ENCODE measurements around the gene OR4M1.
A peak's percentile ranks its signal among the peaks of the same experiment; 100 is the strongest.
"Not testable (repeated sequence)": the region's sequence is repeated elsewhere in the genome, so short reads cannot be mapped to it uniquely, and the experiment has no call there.

The OR4M1 gene, protein sequence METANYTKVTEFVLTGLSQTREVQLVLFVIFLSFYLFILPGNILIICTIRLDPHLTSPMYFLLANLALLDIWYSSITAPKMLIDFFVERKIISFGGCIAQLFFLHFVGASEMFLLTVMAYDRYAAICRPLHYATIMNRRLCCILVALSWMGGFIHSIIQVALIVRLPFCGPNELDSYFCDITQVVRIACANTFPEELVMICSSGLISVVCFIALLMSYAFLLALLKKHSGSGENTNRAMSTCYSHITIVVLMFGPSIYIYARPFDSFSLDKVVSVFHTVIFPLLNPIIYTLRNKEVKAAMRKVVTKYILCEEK

DNA sequence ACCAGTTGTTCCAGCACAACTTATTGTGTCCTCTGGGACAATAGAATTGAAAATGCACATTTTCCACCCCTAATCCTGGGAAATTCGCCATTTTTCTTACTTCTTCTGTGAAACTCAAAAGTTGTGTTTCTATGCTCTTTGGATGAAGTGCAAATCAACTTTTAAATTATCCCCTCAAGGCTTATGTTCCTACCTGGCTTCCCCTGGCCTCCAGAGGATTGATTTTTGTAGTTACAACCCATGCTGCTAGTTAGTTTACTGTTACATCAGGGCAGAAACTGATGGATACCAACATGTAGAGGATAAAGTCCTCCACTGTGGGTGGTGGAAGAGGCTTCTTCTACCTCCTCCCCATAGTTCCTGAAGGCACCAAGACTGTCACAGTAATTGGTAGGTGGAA lies at the start of gene OR4M1:
Gene OR4M1, plus strand, starts transcription at position 301 of the 400 bp plus-strand sequence. CDS start 6,819 bp downstream, outside the sequence.
- peak within 1 kb of the TSS; percentile 31 for H3K27ac Mint-ChIP-seq
- H3K4me3 Mint-ChIP-seq: peak within 1 kb of the TSS in 1 of 2 donors; percentile 25
- ATAC-seq (replicated peaks); H3K36me3 Mint-ChIP-seq; H3K27me3 Mint-ChIP-seq; DNase-seq; H3K4me1 Mint-ChIP-seq: not testable (repeated sequence)
- H3K9me3 Mint-ChIP-seq: peaks cover 15 to 16% of the 10 kb centered on the region in 2 donors

DNA sequence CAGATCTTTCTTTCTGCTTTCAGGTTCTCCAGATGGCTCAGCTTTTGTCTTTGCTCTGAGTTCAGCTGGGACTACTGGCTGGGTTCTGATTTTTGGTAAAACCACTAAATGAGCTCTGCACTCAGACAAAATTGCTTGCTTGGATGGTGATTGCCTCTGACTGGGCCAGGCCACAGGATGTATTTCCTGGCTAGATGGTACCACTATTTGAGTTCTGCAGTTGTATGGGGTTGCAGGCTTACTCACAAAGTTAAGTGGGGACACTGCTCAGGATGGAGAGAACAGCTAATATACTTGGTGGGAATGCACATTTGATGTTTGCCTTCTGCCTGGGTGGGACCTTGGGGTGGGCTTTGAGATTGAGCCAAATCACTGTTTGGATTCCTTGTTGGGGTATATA lies 43.9 kb upstream of the OR4M1 start:
- no peak overlapping the region for H3K4me3 Mint-ChIP-seq
- peaks cover 7 to 16% of the 10 kb centered on the region in 2 donors for H3K9me3 Mint-ChIP-seq
- ATAC-seq (replicated peaks): no peak
- no peaks in the 10 kb centered on the region for H3K4me1 Mint-ChIP-seq
- no peak overlapping the region for H3K27ac Mint-ChIP-seq
- no peaks in the 10 kb centered on the region for H3K36me3 Mint-ChIP-seq
- no peaks in the 10 kb centered on the region for H3K27me3 Mint-ChIP-seq
- DNase-seq: no peak

DNA sequence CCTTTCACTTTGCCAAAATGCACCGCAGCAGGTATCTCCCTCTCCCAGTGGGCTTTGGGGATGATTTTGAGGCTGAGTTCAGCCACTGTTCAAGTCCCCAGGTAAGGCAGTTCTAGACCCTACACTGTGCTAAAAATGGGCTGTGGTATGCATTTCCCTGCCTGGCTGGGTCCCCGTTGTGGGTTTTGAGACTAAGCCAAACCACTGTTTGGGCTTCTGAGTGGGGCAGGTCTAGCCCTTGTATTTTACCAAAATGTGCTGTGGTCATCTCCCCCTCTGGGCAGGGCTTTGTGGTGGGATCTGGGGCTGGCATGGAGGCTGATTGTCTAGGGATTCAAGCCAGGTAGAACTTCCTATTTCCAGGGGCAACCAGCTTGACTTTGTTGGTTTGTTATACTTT lies 43.5 kb upstream of the OR4M1 start:
- ATAC-seq (replicated peaks): no peak
- H3K36me3 Mint-ChIP-seq: no peaks in the 10 kb centered on the region
- no peaks in the 10 kb centered on the region for H3K4me1 Mint-ChIP-seq
- no peak for DNase-seq
- no peak overlapping the region for H3K27ac Mint-ChIP-seq
- H3K27me3 Mint-ChIP-seq: no peaks in the 10 kb centered on the region
- H3K4me3 Mint-ChIP-seq: no peak overlapping the region
- peaks cover 7 to 16% of the 10 kb centered on the region in 2 donors for H3K9me3 Mint-ChIP-seq

DNA sequence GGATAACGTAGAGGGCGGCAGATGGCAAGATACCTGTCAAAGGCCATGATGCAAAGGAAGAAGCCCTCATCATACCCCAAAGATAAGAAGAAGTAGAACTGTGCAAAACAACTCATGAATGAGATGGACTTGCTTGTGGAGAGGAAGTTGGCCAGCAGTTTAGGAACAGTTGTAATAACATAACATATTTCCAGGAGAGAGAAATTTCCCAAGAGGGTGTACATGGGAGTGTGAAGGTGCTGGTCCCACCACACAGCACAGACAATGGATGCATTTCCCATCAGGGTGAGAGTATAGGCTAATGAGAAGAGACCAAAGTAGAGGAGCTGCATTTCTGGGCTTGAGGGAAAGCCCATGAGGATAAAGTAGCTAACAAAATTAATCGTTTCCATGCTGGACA lies 39.4 kb upstream of the OR4M1 start:
- H3K36me3 Mint-ChIP-seq, H3K9me3 Mint-ChIP-seq, H3K27ac Mint-ChIP-seq, H3K4me3 Mint-ChIP-seq, H3K4me1 Mint-ChIP-seq, H3K27me3 Mint-ChIP-seq, DNase-seq: not testable (repeated sequence)
- ATAC-seq (replicated peaks): peak in 1 of 2 donors; percentile 18

DNA sequence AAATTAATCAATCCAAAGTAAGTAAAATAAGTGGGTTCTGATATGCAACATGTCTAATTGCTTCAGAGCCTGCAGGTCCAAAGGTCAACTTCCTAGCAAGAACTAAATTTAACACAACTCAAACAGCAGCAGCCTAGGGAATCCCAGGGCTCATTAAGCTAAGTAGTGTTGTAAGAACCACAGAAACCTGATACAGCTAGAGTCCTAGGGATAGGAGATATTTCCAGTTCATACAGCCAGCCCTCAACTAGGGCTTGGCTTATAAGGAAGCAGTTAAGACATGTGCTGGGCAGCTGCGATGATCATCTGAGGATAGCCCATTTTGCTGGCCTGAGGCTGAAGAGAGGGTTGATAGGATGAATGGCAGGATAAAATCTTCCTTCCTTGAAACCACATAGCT lies 30.0 kb upstream of the OR4M1 start, which contains the start of gene OR4Q3:
Gene OR4Q3, plus strand, starts transcription at position 316 of the 400 bp plus-strand sequence.
- no peaks in the 10 kb centered on the region for H3K36me3 Mint-ChIP-seq
- no peak for DNase-seq
- H3K4me1 Mint-ChIP-seq: no peaks in the 10 kb centered on the region
- H3K27me3 Mint-ChIP-seq: no peaks in the 10 kb centered on the region
- ATAC-seq (replicated peaks): no peak
- H3K9me3 Mint-ChIP-seq: peaks cover 4 to 11% of the 10 kb centered on the region in 2 donors
- no peak within 1 kb of the TSS for H3K27ac Mint-ChIP-seq
- H3K4me3 Mint-ChIP-seq: no peak within 1 kb of the TSS

DNA sequence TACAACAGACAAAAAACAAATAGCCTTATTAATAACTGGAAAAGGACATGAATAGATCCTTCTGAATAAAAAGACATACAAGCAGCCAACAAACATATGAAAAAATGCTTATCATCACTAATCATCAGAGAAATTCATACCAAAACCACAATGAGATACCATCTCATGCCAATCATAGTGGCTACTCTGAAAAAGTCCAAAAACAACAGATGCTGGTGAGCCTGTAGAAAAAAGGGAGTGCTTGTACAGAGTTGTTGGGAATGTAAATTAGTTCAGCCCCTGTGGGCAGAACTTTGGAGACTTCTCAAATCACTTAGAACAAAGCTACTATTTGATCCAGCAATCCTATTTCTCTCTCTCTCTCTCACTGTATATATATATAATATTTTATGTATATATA lies 21.0 kb upstream of the OR4M1 start:
- H3K4me1 Mint-ChIP-seq; ATAC-seq (replicated peaks); H3K9me3 Mint-ChIP-seq; H3K4me3 Mint-ChIP-seq; H3K27ac Mint-ChIP-seq; H3K27me3 Mint-ChIP-seq; H3K36me3 Mint-ChIP-seq; DNase-seq: not testable (repeated sequence)

DNA sequence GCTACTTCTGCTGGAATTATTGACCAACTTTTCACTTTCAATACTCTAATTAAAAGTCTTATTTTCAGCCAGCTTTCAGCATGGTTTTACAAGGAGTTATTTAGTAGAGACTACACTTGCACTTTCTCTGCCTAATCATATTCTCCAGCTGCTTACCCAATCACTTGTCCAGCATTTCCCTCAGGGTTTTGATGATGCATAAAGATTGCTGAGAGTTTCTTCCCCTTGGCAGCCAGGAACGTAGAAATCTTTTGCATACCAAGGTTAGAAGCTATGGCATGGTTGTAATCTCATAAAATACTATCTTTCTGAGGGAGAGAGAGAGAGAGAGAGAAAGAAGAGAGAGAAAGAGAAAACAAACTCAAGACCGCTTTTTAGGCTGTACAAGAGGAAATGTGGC lies 19.1 kb upstream of the OR4M1 start:
- ATAC-seq (replicated peaks) (no peak), DNase-seq (no peak)
- no peaks in the 10 kb centered on the region for H3K4me1 Mint-ChIP-seq
- H3K27me3 Mint-ChIP-seq: no peaks in the 10 kb centered on the region
- peaks cover 1 to 5% of the 10 kb centered on the region in 2 donors for H3K9me3 Mint-ChIP-seq
- H3K36me3 Mint-ChIP-seq: no peaks in the 10 kb centered on the region
- H3K27ac Mint-ChIP-seq: no peak overlapping the region
- no peak overlapping the region for H3K4me3 Mint-ChIP-seq

DNA sequence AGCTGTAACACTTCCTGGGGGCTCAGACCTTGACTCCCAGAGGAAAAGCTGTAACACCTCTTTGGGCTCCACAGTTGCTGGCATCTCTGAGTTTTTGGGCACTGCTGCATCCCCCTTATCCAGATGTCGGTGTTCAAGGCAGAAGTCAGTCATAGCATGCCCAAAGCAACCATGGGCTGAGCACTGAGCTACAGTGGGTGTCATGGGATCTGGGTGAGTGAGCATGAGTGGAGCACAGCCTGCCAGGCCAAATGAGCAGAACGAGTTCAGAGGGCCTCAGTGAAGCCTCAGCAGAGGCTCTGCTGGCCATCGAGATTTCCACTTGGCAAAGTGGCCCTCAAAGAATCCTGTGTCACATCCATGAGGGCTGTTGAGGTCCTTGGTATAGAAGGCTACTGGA lies 1.8 kb upstream of the OR4M1 start:
- not testable (repeated sequence) for H3K4me1 Mint-ChIP-seq, DNase-seq, H3K27me3 Mint-ChIP-seq, H3K36me3 Mint-ChIP-seq, H3K4me3 Mint-ChIP-seq, H3K27ac Mint-ChIP-seq
- H3K9me3 Mint-ChIP-seq: peaks cover 15 to 16% of the 10 kb centered on the region in 2 donors
- ATAC-seq (replicated peaks): peak; percentile 18 to 29

DNA sequence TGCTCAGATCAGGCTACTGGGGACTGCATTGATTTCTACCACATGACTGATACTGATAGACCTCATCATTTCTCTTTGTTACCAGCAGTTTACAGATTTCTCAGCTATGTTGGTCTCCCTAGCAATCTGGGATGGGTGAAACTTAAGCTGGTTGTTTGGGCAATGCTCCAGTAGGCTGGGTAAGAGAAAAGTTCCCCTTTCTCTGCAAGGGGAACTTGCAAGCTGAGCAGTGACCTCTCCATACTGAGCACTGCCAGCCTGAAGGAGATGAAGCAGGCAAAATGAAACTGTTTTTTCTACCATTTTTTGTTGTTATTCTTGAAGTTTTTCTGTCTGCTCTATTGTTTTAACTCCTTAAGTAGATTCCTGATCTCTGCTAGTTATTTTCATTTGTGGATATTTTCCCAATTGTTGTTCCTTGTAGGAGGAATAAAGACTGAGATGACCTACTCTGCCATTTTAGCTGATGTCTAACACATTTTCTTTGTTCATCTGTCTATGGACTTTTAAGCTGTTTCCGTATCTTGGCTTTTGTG lies 1.3 kb upstream of the OR4M1 start:
- peaks cover 3 to 5% of the 10 kb centered on the region in 2 donors for H3K36me3 Mint-ChIP-seq
- peaks cover 0 to 4% of the 10 kb centered on the region in 2 donors for H3K4me1 Mint-ChIP-seq
- peak overlapping the region in 1 of 2 donors; percentile 25 for H3K4me3 Mint-ChIP-seq
- DNase-seq: no peak
- peak; percentile 82 to 94 for ATAC-seq (replicated peaks)
- H3K27ac Mint-ChIP-seq: peak overlapping the region; percentile 31
- H3K9me3 Mint-ChIP-seq: peaks cover 15 to 16% of the 10 kb centered on the region in 2 donors
- H3K27me3 Mint-ChIP-seq: no peaks in the 10 kb centered on the region

DNA sequence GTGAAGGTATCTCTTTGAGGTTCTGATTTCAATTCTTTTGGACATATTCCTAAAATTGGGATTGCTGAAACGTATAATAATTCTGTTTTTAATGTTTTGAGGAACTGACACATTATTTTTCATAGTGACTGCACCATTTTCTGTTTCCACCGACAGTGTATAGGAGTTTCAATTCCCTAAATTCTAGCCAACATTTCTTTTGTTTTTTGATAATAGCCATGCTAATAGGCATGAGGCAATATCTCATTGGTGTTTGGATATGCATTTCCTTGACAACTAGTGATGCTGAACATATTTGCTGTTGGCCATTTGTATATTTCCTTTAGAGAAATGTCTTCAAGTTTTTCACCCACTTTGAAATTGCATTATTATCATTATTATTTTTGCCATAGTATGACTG lies 850 bp upstream of the OR4M1 start:
- H3K27me3 Mint-ChIP-seq, H3K36me3 Mint-ChIP-seq, DNase-seq, H3K4me1 Mint-ChIP-seq: not testable (repeated sequence)
- H3K9me3 Mint-ChIP-seq: peaks cover 15 to 16% of the 10 kb centered on the region in 2 donors
- peak; percentile 75 to 81 for ATAC-seq (replicated peaks)
- H3K27ac Mint-ChIP-seq: peak overlapping the region; percentile 31
- peak overlapping the region in 1 of 2 donors; percentile 25 for H3K4me3 Mint-ChIP-seq

DNA sequence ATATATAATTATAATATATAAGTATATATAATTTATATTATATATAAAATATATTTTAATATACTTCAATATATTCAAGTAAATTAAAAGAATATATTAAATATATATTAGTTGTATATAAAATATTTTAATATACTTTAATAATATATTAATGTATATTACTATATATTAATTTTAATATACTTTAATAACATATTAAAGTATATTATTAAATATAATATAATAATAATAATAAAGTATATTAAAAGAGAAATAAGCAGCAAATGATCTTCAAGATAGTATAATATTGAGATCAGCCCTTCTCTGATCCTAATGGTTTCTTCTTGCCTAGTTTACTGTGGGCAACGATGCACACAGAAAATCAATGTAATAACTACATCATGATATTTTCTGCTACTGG lies 2.3 kb downstream of the OR4M1 start:
- Mint-ChIP-seq H3K9me3 (peaks cover 9 to 10% of the 10 kb centered on the region in 2 donors), H3K36me3 (peaks cover 3 to 5% of the 10 kb centered on the region in 2 donors), H3K27ac (no peak overlapping the region), H3K4me3 (no peak overlapping the region), H3K27me3 (no peaks in the 10 kb centered on the region), H3K4me1 (peaks cover 0 to 4% of the 10 kb centered on the region in 2 donors)
- ATAC-seq (replicated peaks) (no peak), DNase-seq (no peak)

DNA sequence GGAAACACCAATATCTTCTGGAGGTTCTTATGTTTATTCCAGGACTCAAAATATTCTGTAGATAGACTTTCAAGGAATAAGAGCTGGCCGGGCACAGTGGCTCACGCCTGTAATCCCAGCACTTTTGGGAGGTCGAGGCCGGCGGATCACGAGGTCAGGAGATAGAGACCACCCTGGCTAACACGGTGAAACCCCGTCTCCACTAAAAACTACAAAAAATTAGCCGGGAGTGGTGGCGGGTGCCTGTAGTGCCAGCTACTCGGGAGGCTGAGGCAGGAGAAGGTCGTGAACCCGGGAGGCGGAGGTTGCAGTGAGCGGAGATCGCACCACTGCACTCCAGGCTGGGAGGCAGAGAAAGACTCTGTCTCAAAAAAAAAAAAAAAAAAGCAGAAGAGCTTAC lies 12.5 kb downstream of the OR4M1 start:
- DNase-seq, H3K27ac Mint-ChIP-seq: not testable (repeated sequence)

DNA sequence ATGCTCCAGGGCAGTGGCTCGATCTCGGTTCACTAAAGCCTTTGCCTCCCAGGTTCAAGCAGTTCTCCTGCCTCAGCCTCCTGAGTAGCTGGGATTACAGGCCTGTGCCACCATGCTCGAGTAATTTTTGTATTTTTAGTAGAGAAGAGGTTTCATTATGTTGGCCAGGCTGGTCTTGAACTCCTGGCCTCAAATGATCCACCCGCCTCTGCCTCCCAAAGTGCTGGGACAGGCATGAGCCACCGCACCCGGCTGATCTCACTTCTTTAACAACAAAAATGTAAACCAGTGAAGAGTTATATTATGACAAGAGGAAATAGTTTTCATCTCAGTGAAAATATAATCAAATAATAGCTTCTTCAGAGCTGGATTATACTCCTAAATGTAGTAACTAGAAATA lies 14.0 kb downstream of the OR4M1 start:
- H3K36me3 Mint-ChIP-seq; DNase-seq; H3K9me3 Mint-ChIP-seq; H3K27me3 Mint-ChIP-seq; H3K4me1 Mint-ChIP-seq; H3K4me3 Mint-ChIP-seq; ATAC-seq (replicated peaks); H3K27ac Mint-ChIP-seq: not testable (repeated sequence)

More for the DNA sequence above, 12.5 kb downstream of the OR4M1 start:
- H3K36me3 Mint-ChIP-seq; H3K9me3 Mint-ChIP-seq; H3K4me3 Mint-ChIP-seq; H3K27me3 Mint-ChIP-seq; ATAC-seq (replicated peaks); H3K4me1 Mint-ChIP-seq: not testable (repeated sequence)

DNA sequence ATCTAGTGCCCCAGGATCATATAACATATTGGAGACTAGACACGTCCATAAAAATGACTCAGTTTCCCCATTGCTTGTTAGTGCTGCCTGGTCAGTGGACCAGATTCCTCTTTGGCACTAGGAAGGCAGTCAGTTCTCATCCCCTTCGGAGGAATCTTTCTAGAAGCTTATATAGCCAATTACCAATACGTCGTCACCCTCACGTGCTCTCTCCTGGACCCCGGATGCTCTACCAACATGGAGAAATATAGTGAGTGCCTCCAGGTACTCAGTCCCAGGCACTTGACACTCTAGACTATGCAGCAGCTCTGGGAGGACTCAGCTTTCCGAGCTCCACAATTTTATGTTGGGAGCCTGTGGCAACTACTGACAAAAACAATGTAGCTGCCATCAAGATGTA lies 14.8 kb downstream of the OR4M1 start:
- H3K36me3 Mint-ChIP-seq; DNase-seq; ATAC-seq (replicated peaks); H3K27ac Mint-ChIP-seq; H3K4me1 Mint-ChIP-seq; H3K9me3 Mint-ChIP-seq; H3K27me3 Mint-ChIP-seq; H3K4me3 Mint-ChIP-seq: not testable (repeated sequence)

DNA sequence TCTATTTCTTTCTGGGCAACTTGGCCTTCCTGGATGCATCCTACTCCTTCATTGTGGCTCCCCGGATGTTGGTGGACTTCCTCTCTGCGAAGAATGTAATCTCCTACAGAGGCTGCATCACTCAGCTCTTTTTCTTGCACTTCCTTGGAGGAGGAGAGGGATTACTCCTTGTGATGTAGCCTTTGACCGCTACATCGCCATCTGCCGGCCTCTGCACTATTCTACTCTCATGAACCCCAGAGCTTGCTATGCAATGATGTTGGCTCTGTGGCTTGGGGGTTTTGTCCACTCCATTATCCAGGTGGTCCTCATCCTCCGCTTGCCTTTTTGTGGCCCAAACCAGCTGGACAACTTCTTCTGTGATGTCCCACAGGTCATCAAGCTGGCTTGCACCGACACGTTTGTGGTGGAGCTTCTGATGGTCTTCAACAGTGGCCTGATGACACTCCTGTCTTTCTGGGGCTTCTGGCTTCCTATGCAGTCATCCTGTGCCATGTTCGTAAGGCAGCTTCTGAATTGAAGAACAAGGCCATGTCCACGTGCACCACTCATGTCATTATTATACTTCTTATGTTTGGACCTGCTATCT lies 23.3 kb downstream of the OR4M1 start:
- not testable (repeated sequence) for ATAC-seq (replicated peaks); H3K27ac Mint-ChIP-seq; H3K36me3 Mint-ChIP-seq; H3K9me3 Mint-ChIP-seq; H3K4me1 Mint-ChIP-seq; H3K27me3 Mint-ChIP-seq; H3K4me3 Mint-ChIP-seq; DNase-seq

Measured in stimulated activated naive B cell treated with anti-CD40 and anti-IgM and Interleukin-4, amounts not matched to agents 10 μg/mL and 1 μg/mL and 100 μg/mL, for 72 hours (primary cell).